ENCODE measurements around the gene NMT2. TPM values are rescaled to one million over a fixed set of nuclear protein-coding genes. Genes with fewer than 3 reads are reported as not detected.
A peak's percentile ranks its signal among the peaks of the same experiment; 100 is the strongest.

The NMT2 gene
- total and polyA plus RNA-seq, 8 donors, result 5.5 to 107 (median 9.2) TPM

DNA sequence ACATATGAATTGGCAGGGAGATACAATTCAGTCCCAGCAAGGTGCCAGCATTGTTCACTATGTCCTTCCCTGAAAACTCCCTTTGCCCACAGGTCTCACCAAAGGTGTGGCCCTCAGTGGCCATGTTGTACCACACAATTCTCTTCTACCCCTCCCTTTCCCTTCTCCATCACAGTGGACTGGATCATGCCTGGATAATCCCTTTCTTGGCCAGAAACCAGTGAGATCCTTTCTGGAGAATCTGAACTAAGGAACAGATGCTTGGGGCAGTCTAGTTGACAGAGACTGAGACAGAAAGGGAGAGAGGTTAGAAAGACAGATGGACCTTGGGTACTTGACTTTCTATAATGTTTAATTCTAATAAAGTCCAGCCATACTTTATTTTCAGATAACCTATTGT, 9.5 kb downstream of the NMT2 start:
- intact Hi-C loops (cut with DNase I; ENCODE audit: low total_unique reads), result no loop called here
- H3K4me1 ChIP-seq, result peaks cover 0 to 32% (median 17%) of the 10 kb centered on the region in 4 donors
- no peaks in the 10 kb centered on the region for H3K9me3 ChIP-seq
- TF ChIP-seq, protein P1, sequence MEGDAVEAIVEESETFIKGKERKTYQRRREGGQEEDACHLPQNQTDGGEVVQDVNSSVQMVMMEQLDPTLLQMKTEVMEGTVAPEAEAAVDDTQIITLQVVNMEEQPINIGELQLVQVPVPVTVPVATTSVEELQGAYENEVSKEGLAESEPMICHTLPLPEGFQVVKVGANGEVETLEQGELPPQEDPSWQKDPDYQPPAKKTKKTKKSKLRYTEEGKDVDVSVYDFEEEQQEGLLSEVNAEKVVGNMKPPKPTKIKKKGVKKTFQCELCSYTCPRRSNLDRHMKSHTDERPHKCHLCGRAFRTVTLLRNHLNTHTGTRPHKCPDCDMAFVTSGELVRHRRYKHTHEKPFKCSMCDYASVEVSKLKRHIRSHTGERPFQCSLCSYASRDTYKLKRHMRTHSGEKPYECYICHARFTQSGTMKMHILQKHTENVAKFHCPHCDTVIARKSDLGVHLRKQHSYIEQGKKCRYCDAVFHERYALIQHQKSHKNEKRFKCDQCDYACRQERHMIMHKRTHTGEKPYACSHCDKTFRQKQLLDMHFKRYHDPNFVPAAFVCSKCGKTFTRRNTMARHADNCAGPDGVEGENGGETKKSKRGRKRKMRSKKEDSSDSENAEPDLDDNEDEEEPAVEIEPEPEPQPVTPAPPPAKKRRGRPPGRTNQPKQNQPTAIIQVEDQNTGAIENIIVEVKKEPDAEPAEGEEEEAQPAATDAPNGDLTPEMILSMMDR (IDR thresholded peaks at IDR 0.05), result no peak
- TF ChIP-seq EP300 (IDR thresholded peaks at IDR 0.05) (no peak), POLR2AphosphoS5 (IDR thresholded peaks at IDR 0.05) (no peak), POLR2A (IDR thresholded peaks at IDR 0.05) (no peak)
- H3K36me3 ChIP-seq, result no peaks in the 10 kb centered on the region
- peak overlapping the region in 4 of 5 donors; percentile 9 to 69 (median 31) for H3K27ac ChIP-seq
- H3K4me3 ChIP-seq, result no peak overlapping the region
- no peaks in the 10 kb centered on the region for H3K27me3 ChIP-seq
- no peak for DNase-seq

- H3K36me3 ChIP-seq, result no peaks in the 10 kb centered on the region
- DNase-seq, result peak in 1 of 2 donors; percentile 47
- H3K27ac ChIP-seq, result peak overlapping the region in 3 of 5 donors; percentile 24 to 69 (median 38)
- WGBS, 5 donors, result 28 to 86% (median 51%) methylated on average over 2 of the region's 2 CpGs
- H3K4me1 ChIP-seq, result peaks cover 0 to 32% (median 17%) of the 10 kb centered on the region in 4 donors
- no peaks in the 10 kb centered on the region for H3K27me3 ChIP-seq
- intact Hi-C loops (cut with DNase I; ENCODE audit: low total_unique reads), result no loop called here
- no peak overlapping the region for H3K4me3 ChIP-seq
- H3K9me3 ChIP-seq, result no peaks in the 10 kb centered on the region
- TF ChIP-seq POLR2AphosphoS5 (IDR thresholded peaks at IDR 0.05) (peak in 1 of 3 donors; percentile 15), POLR2A (IDR thresholded peaks at IDR 0.05) (no peak)
Observed at GRCh38 chr10:15158448-15158847, 10.0 kb downstream of the NMT2 start.

GRCh38 chr10:15155978-15156656, 12.4 kb downstream of the NMT2 start:
- WGBS, 5 donors, result 87 to 90% (median 87%) methylated on average over 14 of the region's 14 CpGs
- DNase-seq, result no peak
- intact Hi-C loops (cut with DNase I; ENCODE audit: low total_unique reads), result no loop called here
- peaks cover 0 to 32% (median 16%) of the 10 kb centered on the region in 4 donors for H3K4me1 ChIP-seq
- H3K27ac ChIP-seq, result peak overlapping the region in 1 of 5 donors; percentile 10
- no peaks in the 10 kb centered on the region for H3K36me3 ChIP-seq
- TF ChIP-seq POLR2A (IDR thresholded peaks at IDR 0.05) (no peak), POLR2AphosphoS5 (IDR thresholded peaks at IDR 0.05) (no peak), EP300 (IDR thresholded peaks at IDR 0.05) (no peak)
- TF ChIP-seq, protein P1 (IDR thresholded peaks at IDR 0.05), result no peak
- no peak overlapping the region for H3K4me3 ChIP-seq
- H3K9me3 ChIP-seq, result no peaks in the 10 kb centered on the region
- H3K27me3 ChIP-seq, result no peaks in the 10 kb centered on the region

GRCh38 chr10:15152556-15152955, 15.9 kb downstream of the NMT2 start:
- intact Hi-C loops (cut with DNase I; ENCODE audit: low total_unique reads), result no loop called here
- H3K9me3 ChIP-seq, result no peaks in the 10 kb centered on the region
- H3K27me3 ChIP-seq, result no peaks in the 10 kb centered on the region
- peak overlapping the region in 1 of 5 donors; percentile 23 for H3K27ac ChIP-seq
- no peaks in the 10 kb centered on the region for H3K36me3 ChIP-seq
- TF ChIP-seq POLR2AphosphoS5 (IDR thresholded peaks at IDR 0.05) (no peak), EP300 (IDR thresholded peaks at IDR 0.05) (no peak), POLR2A (IDR thresholded peaks at IDR 0.05) (no peak)
- TF ChIP-seq, protein P1 (IDR thresholded peaks at IDR 0.05), result no peak
- DNase-seq, result no peak
- H3K4me1 ChIP-seq, result peaks cover 0 to 13% (median 3%) of the 10 kb centered on the region in 4 donors
- no peak overlapping the region for H3K4me3 ChIP-seq

DNA sequence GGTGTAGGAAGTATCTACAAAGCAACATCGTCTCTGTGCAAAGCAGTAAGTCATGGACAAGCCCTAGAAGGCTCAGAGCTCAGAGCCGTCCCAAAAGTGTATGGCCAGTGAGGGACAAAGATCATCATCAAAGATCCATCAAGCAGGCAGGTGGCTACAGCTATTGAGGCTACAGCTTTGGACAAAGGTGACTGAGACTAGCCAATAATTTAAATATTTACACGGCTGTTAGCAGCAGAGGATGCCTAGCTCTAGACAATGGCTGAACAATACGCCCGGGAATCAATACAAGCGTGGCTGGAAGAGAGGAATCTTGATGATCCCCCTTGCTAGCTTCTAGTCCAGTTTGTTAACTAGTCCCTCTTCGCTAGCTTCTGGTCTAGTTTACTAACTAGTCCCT, 17.9 kb downstream of the NMT2 start:
- no peaks in the 10 kb centered on the region for H3K36me3 ChIP-seq
- H3K9me3 ChIP-seq, result no peaks in the 10 kb centered on the region
- peaks cover 0 to 6% (median 0%) of the 10 kb centered on the region in 4 donors for H3K4me1 ChIP-seq
- H3K4me3 ChIP-seq, result no peak overlapping the region
- no peak for DNase-seq
- no peak overlapping the region for H3K27ac ChIP-seq
- intact Hi-C loops (cut with DNase I; ENCODE audit: low total_unique reads), result no loop called here
- no peaks in the 10 kb centered on the region for H3K27me3 ChIP-seq
- TF ChIP-seq POLR2A (IDR thresholded peaks at IDR 0.05) (no peak), EP300 (IDR thresholded peaks at IDR 0.05) (no peak), POLR2AphosphoS5 (IDR thresholded peaks at IDR 0.05) (no peak)
- TF ChIP-seq, protein P1 (IDR thresholded peaks at IDR 0.05), result no peak
- WGBS, 5 donors, result 81 to 95% (median 90%) methylated on average over 7 of the region's 7 CpGs
